MM.1S (cell line): ENCODE data around the gene KLC1.

Source experiments
- DNase-seq: peaks from one replicate; pipeline ENCODE4 v3.0.0-alpha.2; 2015
- H2AFZ ChIP-seq: fragments of 300-600 bp; sonication (generic); 2 replicates; pipeline ENCODE4 v1.6.0; 2016; ENCODE audit warnings: antibody characterized with exemption, low read length
- H3F3A ChIP-seq: fragments of 300-600 bp; sonication (generic); 2 replicates; pipeline ENCODE4 v1.6.1; 2016; ENCODE audit warnings: mild to moderate bottlenecking, antibody characterized with exemption, low read length, moderate library complexity, mixed read lengths; ENCODE audit not compliant: insufficient read depth
- H3K27ac ChIP-seq: fragments of 300-600 bp; sonication (generic); 2 replicates; pipeline ENCODE4 v1.5.1; 2016; ENCODE audit warnings: mild to moderate bottlenecking, low read length
- H3K27me3 ChIP-seq: fragments of 300-600 bp; sonication (generic); replicated peaks from 2 replicates; pipeline ENCODE4 v1.6.0; 2016; ENCODE audit warnings: low read length; ENCODE audit not compliant: insufficient read depth
- H3K36me3 ChIP-seq: fragments of 300-600 bp; sonication (generic); replicated peaks from 2 replicates; pipeline ENCODE4 v1.6.1; 2016; ENCODE audit warnings: mild to moderate bottlenecking, low read length, mixed read lengths; ENCODE audit not compliant: insufficient read depth
- H3K4me1 ChIP-seq: fragments of 300-600 bp; sonication (generic); 2 replicates; pipeline ENCODE4 v1.6.1; 2016; ENCODE audit warnings: low read length, mixed read lengths
- H3K4me2 ChIP-seq: fragments of 300-600 bp; sonication (generic); 2 replicates; pipeline ENCODE4 v1.6.0; 2016; ENCODE audit warnings: low read depth, low read length
- H3K4me3 ChIP-seq: fragments of 300-600 bp; sonication (generic); 2 replicates; pipeline ENCODE4 v1.5.1; 2016; ENCODE audit warnings: low read length, mixed read lengths
- H3K79me2 ChIP-seq: fragments of 300-600 bp; sonication (generic); 2 replicates; pipeline ENCODE4 v1.6.1; 2016; ENCODE audit warnings: mixed run types, low read length, mixed read lengths
- H3K9ac ChIP-seq: fragments of 300-600 bp; sonication (generic); 2 replicates; pipeline ENCODE4 v1.6.1; 2016; ENCODE audit warnings: low read length, mixed read lengths
- H3K9me2 ChIP-seq: fragments of 300-600 bp; sonication (generic); replicated peaks from 2 replicates; pipeline ENCODE4 v1.6.1; 2016; ENCODE audit warnings: mild to moderate bottlenecking, low read length, mixed read lengths; ENCODE audit not compliant: insufficient read depth
- H3K9me3 ChIP-seq: fragments of 300-600 bp; sonication (generic); replicated peaks from 2 replicates; pipeline ENCODE4 v1.6.1; 2016; ENCODE audit warnings: mild to moderate bottlenecking, low read length, mixed read lengths; ENCODE audit not compliant: insufficient read depth
- H4K20me1 ChIP-seq: fragments of 300-600 bp; sonication (generic); 2 replicates; pipeline ENCODE4 v1.6.1; 2016; ENCODE audit warnings: mild to moderate bottlenecking, low read length, moderate library complexity, mixed read lengths; ENCODE audit not compliant: insufficient read depth
- EZH2 ChIP-seq: fragments of 300-600 bp; sonication (generic); optimal IDR thresholded peaks from 2 replicates; pipeline ENCODE3; 2017; ENCODE audit warnings: low read depth, mild to moderate bottlenecking, antibody characterized with exemption, low read length, mixed read lengths
- EZH2phosphoT487 ChIP-seq: fragments of 300-600 bp; sonication (generic); IDR thresholded peaks from 2 replicates; pipeline ENCODE4 v1.6.1; 2018; ENCODE audit warnings: antibody characterized with exemption, low read length
- TF ChIP-seq, protein P1 (sequence below): fragments of 300-600 bp; sonication (generic); IDR thresholded peaks from 2 replicates; pipeline ENCODE4 v1.5.1; 2016; ENCODE audit warnings: antibody characterized with exemption, low read length, mixed read lengths

KLC1 gene

DNA sequence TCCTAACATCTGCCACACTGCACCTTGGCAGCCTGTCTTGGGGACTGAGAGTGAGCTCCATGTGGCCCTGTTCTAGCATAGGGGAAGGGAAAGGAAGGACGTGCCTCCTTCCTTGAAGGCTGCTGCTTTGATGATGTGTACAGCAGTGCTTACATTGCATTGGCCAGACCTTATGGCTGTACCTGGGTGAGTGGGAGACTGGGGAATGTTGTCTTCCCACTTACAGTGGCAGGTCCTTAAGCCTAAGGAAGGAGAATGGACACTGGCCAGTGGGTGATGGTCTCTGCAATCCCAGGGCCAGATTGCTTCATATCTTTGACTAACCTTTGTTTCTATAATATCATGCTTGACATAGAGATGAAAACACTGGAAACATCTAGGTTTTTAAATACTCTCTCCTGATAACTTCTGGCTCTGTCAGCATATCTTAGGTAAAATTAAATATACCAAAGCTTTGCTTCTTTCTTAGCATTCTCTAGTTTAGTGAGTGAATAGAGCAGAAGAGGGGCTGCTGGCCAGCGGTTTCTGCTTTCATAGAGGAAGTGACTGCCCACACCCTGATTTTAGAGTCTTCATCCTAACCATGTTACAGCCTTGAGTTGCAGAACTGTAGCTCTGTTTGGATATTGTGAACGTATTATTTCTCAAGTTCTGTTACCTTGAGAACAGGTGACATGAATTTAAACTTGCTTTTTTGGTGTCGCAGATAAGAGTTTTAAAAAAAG lies 27.2 kb downstream of the KLC1 start:
- Histone ChIP-seq H3K4me3 (no peak overlapping the region), H2AFZ (no peak overlapping the region), H3K79me2 (peaks cover 53% of the 10 kb centered on the region), H3F3A (no peaks in the 10 kb centered on the region), H3K4me1 (no peaks in the 10 kb centered on the region), H3K27me3 (no peaks in the 10 kb centered on the region), H3K4me2 (no peak overlapping the region), H4K20me1 (no peaks in the 10 kb centered on the region), H3K9ac (no peak overlapping the region), H3K9me2 (no peaks in the 10 kb centered on the region), H3K27ac (no peak overlapping the region), H3K9me3 (no peaks in the 10 kb centered on the region), H3K36me3 (peaks cover 4% of the 10 kb centered on the region; the same call in 1 of the 2 replicates)
- TF ChIP-seq EZH2phosphoT487 (no peak), EZH2 (no peak)
- TF ChIP-seq, protein P1, sequence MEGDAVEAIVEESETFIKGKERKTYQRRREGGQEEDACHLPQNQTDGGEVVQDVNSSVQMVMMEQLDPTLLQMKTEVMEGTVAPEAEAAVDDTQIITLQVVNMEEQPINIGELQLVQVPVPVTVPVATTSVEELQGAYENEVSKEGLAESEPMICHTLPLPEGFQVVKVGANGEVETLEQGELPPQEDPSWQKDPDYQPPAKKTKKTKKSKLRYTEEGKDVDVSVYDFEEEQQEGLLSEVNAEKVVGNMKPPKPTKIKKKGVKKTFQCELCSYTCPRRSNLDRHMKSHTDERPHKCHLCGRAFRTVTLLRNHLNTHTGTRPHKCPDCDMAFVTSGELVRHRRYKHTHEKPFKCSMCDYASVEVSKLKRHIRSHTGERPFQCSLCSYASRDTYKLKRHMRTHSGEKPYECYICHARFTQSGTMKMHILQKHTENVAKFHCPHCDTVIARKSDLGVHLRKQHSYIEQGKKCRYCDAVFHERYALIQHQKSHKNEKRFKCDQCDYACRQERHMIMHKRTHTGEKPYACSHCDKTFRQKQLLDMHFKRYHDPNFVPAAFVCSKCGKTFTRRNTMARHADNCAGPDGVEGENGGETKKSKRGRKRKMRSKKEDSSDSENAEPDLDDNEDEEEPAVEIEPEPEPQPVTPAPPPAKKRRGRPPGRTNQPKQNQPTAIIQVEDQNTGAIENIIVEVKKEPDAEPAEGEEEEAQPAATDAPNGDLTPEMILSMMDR = no peak
- no peak for DNase-seq

DNA sequence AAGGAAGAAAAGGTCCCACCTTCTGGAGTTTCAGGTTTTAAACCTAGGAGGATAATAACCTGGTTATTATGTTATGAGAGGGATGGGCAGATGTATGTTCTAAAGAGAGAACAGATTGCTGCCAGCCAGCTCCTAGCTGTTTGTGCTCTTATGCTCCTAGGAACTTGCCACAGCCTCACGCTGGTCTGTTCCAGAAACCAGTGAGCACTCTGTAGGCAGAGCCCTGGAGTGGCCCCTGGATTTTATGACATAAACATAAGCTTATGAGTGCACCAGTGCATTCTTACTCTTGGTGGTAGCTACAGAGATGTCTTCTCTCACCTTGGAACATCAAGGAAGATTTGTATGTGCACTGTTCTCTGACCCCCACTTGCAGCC lies 27.7 kb downstream of the KLC1 start:
- H3K4me3 ChIP-seq = no peak overlapping the region
- DNase-seq = no peak
- H3K27me3 ChIP-seq = no peaks in the 10 kb centered on the region
- H3K9me3 ChIP-seq = no peaks in the 10 kb centered on the region
- no peak overlapping the region for H3K4me2 ChIP-seq
- no peaks in the 10 kb centered on the region for H4K20me1 ChIP-seq
- H3K27ac ChIP-seq = no peak overlapping the region
- H2AFZ ChIP-seq = no peak overlapping the region
- no peaks in the 10 kb centered on the region for H3K9me2 ChIP-seq
- H3F3A ChIP-seq = no peaks in the 10 kb centered on the region
- TF ChIP-seq EZH2phosphoT487 = no peak
- TF ChIP-seq EZH2 = no peak
- TF ChIP-seq, protein P1 = no peak
- peaks cover 4% of the 10 kb centered on the region; the same call in 1 of the 2 replicates for H3K36me3 ChIP-seq
- H3K9ac ChIP-seq = no peak overlapping the region
- no peaks in the 10 kb centered on the region for H3K4me1 ChIP-seq
- peaks cover 47% of the 10 kb centered on the region for H3K79me2 ChIP-seq

DNA sequence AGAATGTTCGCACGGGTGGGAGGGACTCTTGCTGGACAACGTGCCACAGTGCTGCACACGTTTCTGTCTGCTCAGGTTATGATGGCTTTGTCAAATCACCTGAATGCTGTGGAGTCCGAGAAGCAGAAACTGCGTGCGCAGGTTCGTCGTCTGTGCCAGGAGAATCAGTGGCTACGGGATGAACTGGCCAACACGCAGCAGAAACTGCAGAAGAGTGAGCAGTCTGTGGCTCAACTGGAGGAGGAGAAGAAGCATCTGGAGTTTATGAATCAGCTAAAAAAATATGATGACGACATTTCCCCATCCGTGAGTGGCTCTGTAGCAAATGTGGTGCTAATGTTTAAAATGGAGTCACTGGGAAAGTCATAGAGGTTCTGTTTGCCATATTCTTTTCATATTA lies 28.5 kb downstream of the KLC1 start:
- peaks cover 4% of the 10 kb centered on the region; the same call in 1 of the 2 replicates for H3K36me3 ChIP-seq
- no peak overlapping the region for H2AFZ ChIP-seq
- H3K9me3 ChIP-seq = no peaks in the 10 kb centered on the region
- no peak overlapping the region for H3K27ac ChIP-seq
- no peaks in the 10 kb centered on the region for H3K9me2 ChIP-seq
- no peaks in the 10 kb centered on the region for H3K4me1 ChIP-seq
- H3K9ac ChIP-seq = no peak overlapping the region
- H3K79me2 ChIP-seq = peaks cover 40% of the 10 kb centered on the region
- no peaks in the 10 kb centered on the region for H3F3A ChIP-seq
- DNase-seq = no peak
- no peak overlapping the region for H3K4me3 ChIP-seq
- H3K4me2 ChIP-seq = no peak overlapping the region
- no peaks in the 10 kb centered on the region for H3K27me3 ChIP-seq
- TF ChIP-seq EZH2phosphoT487 = no peak
- TF ChIP-seq, protein P1 = no peak
- TF ChIP-seq EZH2 = no peak
- H4K20me1 ChIP-seq = no peaks in the 10 kb centered on the region
